Activated T-helper 1 cell treated with anti-CD3 and anti-CD28 coated beads, Interleukin-2, amount 50 U/mL, for 16 hours (primary cell): ENCODE measurements around the gene GATA2.

ENCODE experiments used
- DNase-seq, 2 donors: peaks; one replicate each; pipeline ENCODE4 v3.0.0-alpha.2; 2020; ENCODE audit warnings: low read depth in 1 of 2, low spot score in 1 of 2

The GATA2 gene

GRCh38 chr3:128488636-128488990 is 4.4 kb downstream of the GATA2 start:
- DNase-seq, result no peak

GRCh38 chr3:128487813-128488635 is 5.0 kb downstream of the GATA2 start:
- no peak for DNase-seq

GRCh38 chr3:128487538-128487812 is 5.5 kb downstream of the GATA2 start:
- DNase-seq, result no peak

GRCh38 chr3:128486681-128487537 is 6.1 kb downstream of the GATA2 start:
- no peak for DNase-seq

GRCh38 chr3:128486205-128486628 is 6.8 kb downstream of the GATA2 start:
- DNase-seq, result no peak

GRCh38 chr3:128485282-128486204 is 7.5 kb downstream of the GATA2 start:
- DNase-seq, result no peak

GRCh38 chr3:128484404-128485281 is 8.4 kb downstream of the GATA2 start:
- no peak for DNase-seq

- DNase-seq, result no peak
Observed at GRCh38 chr3:128483657-128484403, 9.2 kb downstream of the GATA2 start.

GRCh38 chr3:128482666-128483656 is 10.0 kb downstream of the GATA2 start:
- no peak for DNase-seq

GRCh38 chr3:128482175-128482574 is 10.8 kb downstream of the GATA2 start:
- DNase-seq, result no peak

GRCh38 chr3:128481438-128481942 is 11.5 kb downstream of the GATA2 start:
- no peak for DNase-seq

GRCh38 chr3:128480717-128481437 is 12.1 kb downstream of the GATA2 start:
- no peak for DNase-seq

GRCh38 chr3:128480278-128480677 is 12.7 kb downstream of the GATA2 start:
- no peak for DNase-seq

GRCh38 chr3:128479558-128480086 is 13.4 kb downstream of the GATA2 start:
- no peak for DNase-seq

GRCh38 chr3:128478576-128479506 is 14.2 kb downstream of the GATA2 start:
- DNase-seq, result no peak

GRCh38 chr3:128476659-128477058 is 16.3 kb downstream of the GATA2 start:
- DNase-seq, result no peak
